ENCODE data around the gene PNMA6A. TPM values are rescaled to one million over a fixed set of nuclear protein-coding genes. Genes with fewer than 3 reads are reported as not detected.
"Not testable (repeated sequence)": the region's sequence is repeated elsewhere in the genome, so short reads cannot be mapped to it uniquely, and the experiment has no call there.

Gene PNMA6A
- total RNA-seq, 1 donor from 2014 or later, result 3.7 TPM

DNA sequence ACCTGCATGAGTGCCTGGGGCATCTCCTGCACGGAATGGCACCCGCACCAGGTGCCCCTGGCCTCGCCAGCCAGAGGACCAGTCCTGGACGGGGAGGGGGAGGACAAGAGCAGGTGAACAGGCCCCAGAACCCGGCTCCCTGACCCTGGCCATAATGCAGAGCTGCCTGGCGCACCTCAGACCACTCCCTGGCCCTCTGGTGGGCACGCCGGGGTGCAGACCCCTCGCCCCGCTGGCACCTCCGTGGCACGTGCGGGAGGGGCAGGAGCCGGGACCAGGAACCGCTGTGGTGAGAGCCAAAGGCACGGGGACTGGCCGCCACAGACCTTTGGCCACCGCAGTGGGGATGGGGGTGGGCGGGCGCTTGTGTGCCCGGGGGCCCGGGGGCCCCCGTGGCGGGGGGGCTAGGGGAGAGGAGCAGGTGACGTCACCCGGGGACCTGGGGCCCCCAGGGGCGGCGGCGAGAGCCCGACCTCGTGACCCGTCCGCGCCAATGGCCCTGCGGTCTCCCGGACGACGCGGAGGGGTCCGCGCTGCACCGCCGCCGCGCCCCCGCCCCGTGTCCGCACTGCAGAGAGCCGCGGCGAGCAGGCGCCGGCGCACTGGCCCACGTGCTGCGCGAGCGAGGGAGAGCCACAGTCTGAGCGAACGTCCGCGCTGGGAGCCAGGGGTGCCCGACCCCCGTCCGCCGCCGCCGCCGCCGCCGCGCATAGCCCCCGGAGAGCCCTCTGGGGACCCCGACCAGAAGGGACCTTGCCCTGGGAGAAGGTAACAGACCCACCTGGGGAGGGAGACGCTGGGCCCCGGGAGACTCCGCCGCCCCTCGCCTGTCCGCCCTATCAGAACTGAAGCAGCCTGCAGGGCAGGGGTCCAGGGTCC is 16.1 kb upstream of the PNMA6A start, which contains the start of gene PNMA3:
TSS of gene PNMA3 (plus strand) at position 600 of the 879 bp plus-strand sequence. CDS start 586 bp downstream, outside the sequence.
- Histone ChIP-seq H3K9me3 (ENCODE audit: control insufficient read depth in 3 of 3, low read length in 3 of 3) (no peaks in the 10 kb centered on the region), H3K4me3 (ENCODE audit: low read length in 3 of 3) (no peak within 1 kb of the TSS), H3K27ac (ENCODE audit: low read depth, low read length) (no peak within 1 kb of the TSS), H3K36me3 (ENCODE audit: control insufficient read depth in 3 of 3, insufficient read depth in 3 of 3, low read length in 3 of 3) (no peaks in the 10 kb centered on the region), H3K4me1 (ENCODE audit: control insufficient read depth in 3 of 3, insufficient read depth in 3 of 3, low read length in 3 of 3) (peaks cover 0 to 3% (median 0%) of the 10 kb centered on the region in 3 donors), H3K9ac (ENCODE audit: low read depth in 1 of 3, low read length in 3 of 3) (no peak within 1 kb of the TSS), H3K27me3 (ENCODE audit: control insufficient read depth in 3 of 3, insufficient read depth in 3 of 3, low read length in 3 of 3) (peaks cover 16 to 22% (median 19%) of the 10 kb centered on the region in 3 donors)

DNA sequence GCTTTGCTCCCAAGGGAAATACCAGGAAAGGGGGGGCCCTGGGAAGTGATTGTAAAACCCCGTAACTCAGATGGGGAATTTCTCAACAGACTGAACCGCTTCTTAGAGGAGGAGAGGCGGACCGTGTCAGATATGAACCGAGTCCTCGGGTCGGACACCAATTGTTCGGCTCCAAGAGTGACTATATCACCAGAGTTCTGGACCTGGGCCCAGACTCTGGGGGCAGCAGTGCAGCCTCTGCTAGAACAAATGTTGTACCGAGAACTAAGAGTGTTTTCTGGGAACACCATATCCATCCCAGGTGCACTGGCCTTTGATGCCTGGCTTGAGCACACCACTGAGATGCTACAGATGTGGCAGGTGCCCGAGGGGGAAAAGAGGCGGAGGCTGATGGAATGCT is 15.0 kb upstream of the PNMA6A start:
- peaks cover 0 to 3% (median 0%) of the 10 kb centered on the region in 3 donors for H3K4me1 ChIP-seq (ENCODE audit: control insufficient read depth in 3 of 3, insufficient read depth in 3 of 3, low read length in 3 of 3)
- H3K9me3 ChIP-seq (ENCODE audit: control insufficient read depth in 3 of 3, low read length in 3 of 3), result no peaks in the 10 kb centered on the region
- H3K27me3 ChIP-seq (ENCODE audit: control insufficient read depth in 3 of 3, insufficient read depth in 3 of 3, low read length in 3 of 3), result peaks cover 16 to 22% (median 19%) of the 10 kb centered on the region in 3 donors
- H3K9ac ChIP-seq (ENCODE audit: low read depth in 1 of 3, low read length in 3 of 3), result no peak overlapping the region
- no peaks in the 10 kb centered on the region for H3K36me3 ChIP-seq (ENCODE audit: control insufficient read depth in 3 of 3, insufficient read depth in 3 of 3, low read length in 3 of 3)
- no peak overlapping the region for H3K27ac ChIP-seq (ENCODE audit: low read depth, low read length)
- H3K4me3 ChIP-seq (ENCODE audit: low read length in 3 of 3), result no peak overlapping the region

DNA sequence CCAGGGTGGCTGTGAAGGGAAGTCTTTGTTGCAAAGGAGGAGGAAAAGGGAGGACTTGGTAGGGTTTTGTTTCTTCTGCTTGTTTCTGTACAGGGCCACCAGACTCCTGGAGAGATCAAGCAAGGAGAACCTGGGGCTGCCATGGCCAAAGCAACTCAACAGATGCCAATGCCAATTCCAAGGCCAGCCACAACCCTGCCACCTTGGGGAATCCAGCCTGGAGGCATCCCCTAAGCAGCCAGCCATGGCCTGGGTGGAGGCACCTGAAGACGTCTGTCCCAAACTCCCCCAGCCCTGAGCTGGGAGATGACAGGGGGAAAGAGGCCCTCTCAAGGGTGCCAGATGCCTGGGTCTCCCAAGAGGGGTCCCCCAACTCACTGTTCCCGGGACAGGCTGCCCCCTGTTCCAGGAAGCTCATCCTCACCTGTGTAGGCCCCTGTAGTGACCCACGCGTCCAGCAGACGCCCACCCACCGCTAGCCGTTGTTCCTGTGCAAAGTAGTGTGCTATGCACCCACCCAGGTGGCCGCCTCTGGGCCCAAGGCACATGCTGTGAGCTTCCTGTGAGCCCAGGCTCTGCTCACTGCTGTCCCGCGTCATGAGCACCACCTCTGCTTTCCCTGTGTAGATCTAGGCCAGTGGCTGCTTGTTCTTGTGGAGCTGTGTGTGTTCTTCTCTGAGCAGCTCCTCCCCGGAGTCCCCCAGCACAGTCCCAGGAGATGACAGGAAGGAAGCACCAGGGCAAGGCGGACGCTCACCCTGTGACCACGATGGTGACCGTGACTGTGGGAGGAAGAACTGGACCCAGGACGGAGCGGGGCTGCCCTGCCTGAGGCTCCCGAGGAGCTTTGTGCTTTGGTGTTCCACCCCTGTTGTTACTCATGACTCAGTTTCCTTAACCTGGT is 12.8 kb upstream of the PNMA6A start:
- Histone ChIP-seq H3K27me3 (ENCODE audit: control insufficient read depth in 3 of 3, insufficient read depth in 3 of 3, low read length in 3 of 3) (peaks cover 16 to 22% (median 19%) of the 10 kb centered on the region in 3 donors), H3K36me3 (ENCODE audit: control insufficient read depth in 3 of 3, insufficient read depth in 3 of 3, low read length in 3 of 3) (no peaks in the 10 kb centered on the region), H3K9me3 (ENCODE audit: control insufficient read depth in 3 of 3, low read length in 3 of 3) (no peaks in the 10 kb centered on the region), H3K27ac (ENCODE audit: low read depth, low read length) (no peak overlapping the region), H3K4me1 (ENCODE audit: control insufficient read depth in 3 of 3, insufficient read depth in 3 of 3, low read length in 3 of 3) (peaks cover 0 to 3% (median 0%) of the 10 kb centered on the region in 3 donors), H3K9ac (ENCODE audit: low read depth in 1 of 3, low read length in 3 of 3) (no peak overlapping the region), H3K4me3 (ENCODE audit: low read length in 3 of 3) (no peak overlapping the region)

GRCh38 chrX:153060095-153060445 is 12.2 kb upstream of the PNMA6A start:
- H3K9me3 ChIP-seq (ENCODE audit: control insufficient read depth in 3 of 3, low read length in 3 of 3), result no peaks in the 10 kb centered on the region
- H3K36me3 ChIP-seq (ENCODE audit: control insufficient read depth in 3 of 3, insufficient read depth in 3 of 3, low read length in 3 of 3), result no peaks in the 10 kb centered on the region
- H3K4me1 ChIP-seq (ENCODE audit: control insufficient read depth in 3 of 3, insufficient read depth in 3 of 3, low read length in 3 of 3), result peaks cover 0 to 3% (median 0%) of the 10 kb centered on the region in 3 donors
- no peak overlapping the region for H3K4me3 ChIP-seq (ENCODE audit: low read length in 3 of 3)
- H3K9ac ChIP-seq (ENCODE audit: low read depth in 1 of 3, low read length in 3 of 3), result no peak overlapping the region
- H3K27ac ChIP-seq (ENCODE audit: low read depth, low read length), result no peak overlapping the region
- peaks cover 16 to 19% (median 18%) of the 10 kb centered on the region in 3 donors for H3K27me3 ChIP-seq (ENCODE audit: control insufficient read depth in 3 of 3, insufficient read depth in 3 of 3, low read length in 3 of 3)

DNA sequence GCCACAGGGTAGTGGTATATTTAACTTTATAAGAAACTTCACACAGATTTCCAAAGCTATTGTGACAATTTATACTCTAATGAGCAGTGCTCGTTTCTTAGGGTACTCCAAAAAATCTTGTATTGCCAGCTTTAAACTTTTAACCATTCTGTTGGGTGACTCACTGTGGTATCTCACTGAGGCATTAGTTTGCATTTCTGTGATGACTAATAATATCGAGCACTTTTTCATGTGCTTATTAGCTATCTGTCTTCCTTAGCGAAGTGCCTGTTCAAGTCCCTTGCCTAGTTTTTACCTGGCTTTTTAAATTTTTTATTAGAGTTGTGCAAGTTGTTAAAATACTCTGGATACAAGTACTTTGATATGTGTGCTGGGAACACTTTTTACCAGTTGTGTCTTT is 10.5 kb upstream of the PNMA6A start:
- Histone ChIP-seq H3K4me1 (ENCODE audit: control insufficient read depth in 3 of 3, insufficient read depth in 3 of 3, low read length in 3 of 3) (peaks cover 0 to 3% (median 0%) of the 10 kb centered on the region in 3 donors), H3K27me3 (ENCODE audit: control insufficient read depth in 3 of 3, insufficient read depth in 3 of 3, low read length in 3 of 3) (peaks cover 15 to 19% (median 16%) of the 10 kb centered on the region in 3 donors), H3K36me3 (ENCODE audit: control insufficient read depth in 3 of 3, insufficient read depth in 3 of 3, low read length in 3 of 3) (no peaks in the 10 kb centered on the region), H3K9me3 (ENCODE audit: control insufficient read depth in 3 of 3, low read length in 3 of 3) (no peaks in the 10 kb centered on the region), H3K27ac (ENCODE audit: low read depth, low read length) (no peak overlapping the region), H3K4me3 (ENCODE audit: low read length in 3 of 3) (no peak overlapping the region), H3K9ac (ENCODE audit: low read depth in 1 of 3, low read length in 3 of 3) (no peak overlapping the region)

DNA sequence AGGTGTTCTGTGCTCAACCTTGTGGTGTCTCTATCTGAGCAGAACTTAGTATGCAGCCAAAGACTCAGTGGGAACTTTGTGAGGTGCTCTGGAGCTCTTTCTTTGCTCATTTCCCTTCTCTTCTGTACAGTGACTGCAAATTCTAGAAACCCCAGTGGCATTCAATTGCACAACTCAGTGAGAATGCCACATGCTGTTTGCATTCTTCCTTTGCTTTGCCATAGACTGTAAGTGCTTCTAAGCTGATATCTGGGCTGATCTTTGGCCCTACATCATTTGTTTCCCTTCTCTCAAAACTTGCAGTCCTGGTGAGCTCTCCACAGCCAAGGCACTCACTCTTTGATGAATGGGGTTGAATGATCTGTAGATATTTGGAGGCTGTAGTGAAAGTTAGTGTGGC is 8.9 kb upstream of the PNMA6A start:
- Histone ChIP-seq H3K9ac (ENCODE audit: low read depth in 1 of 3, low read length in 3 of 3) (no peak overlapping the region), H3K4me1 (ENCODE audit: control insufficient read depth in 3 of 3, insufficient read depth in 3 of 3, low read length in 3 of 3) (peaks cover 0 to 2% (median 0%) of the 10 kb centered on the region in 3 donors), H3K36me3 (ENCODE audit: control insufficient read depth in 3 of 3, insufficient read depth in 3 of 3, low read length in 3 of 3) (no peaks in the 10 kb centered on the region), H3K27ac (ENCODE audit: low read depth, low read length) (no peak overlapping the region), H3K27me3 (ENCODE audit: control insufficient read depth in 3 of 3, insufficient read depth in 3 of 3, low read length in 3 of 3) (peaks cover under 1 to 5% (median 4%) of the 10 kb centered on the region in 3 donors), H3K9me3 (ENCODE audit: control insufficient read depth in 3 of 3, low read length in 3 of 3) (no peaks in the 10 kb centered on the region), H3K4me3 (ENCODE audit: low read length in 3 of 3) (no peak overlapping the region)

- Histone ChIP-seq H3K4me3 (ENCODE audit: low read length in 3 of 3) (no peak overlapping the region), H3K9me3 (ENCODE audit: control insufficient read depth in 3 of 3, low read length in 3 of 3) (no peaks in the 10 kb centered on the region), H3K36me3 (ENCODE audit: control insufficient read depth in 3 of 3, insufficient read depth in 3 of 3, low read length in 3 of 3) (no peaks in the 10 kb centered on the region), H3K9ac (ENCODE audit: low read depth in 1 of 3, low read length in 3 of 3) (no peak overlapping the region), H3K27ac (ENCODE audit: low read depth, low read length) (no peak overlapping the region), H3K27me3 (ENCODE audit: control insufficient read depth in 3 of 3, insufficient read depth in 3 of 3, low read length in 3 of 3) (peaks cover 0 to 3% (median under 1%) of the 10 kb centered on the region in 3 donors), H3K4me1 (ENCODE audit: control insufficient read depth in 3 of 3, insufficient read depth in 3 of 3, low read length in 3 of 3) (peaks cover 0 to 2% (median 0%) of the 10 kb centered on the region in 3 donors)
These were observed 8.2 kb upstream of the PNMA6A start for GRCh38 chrX:153064061-153064460.

DNA sequence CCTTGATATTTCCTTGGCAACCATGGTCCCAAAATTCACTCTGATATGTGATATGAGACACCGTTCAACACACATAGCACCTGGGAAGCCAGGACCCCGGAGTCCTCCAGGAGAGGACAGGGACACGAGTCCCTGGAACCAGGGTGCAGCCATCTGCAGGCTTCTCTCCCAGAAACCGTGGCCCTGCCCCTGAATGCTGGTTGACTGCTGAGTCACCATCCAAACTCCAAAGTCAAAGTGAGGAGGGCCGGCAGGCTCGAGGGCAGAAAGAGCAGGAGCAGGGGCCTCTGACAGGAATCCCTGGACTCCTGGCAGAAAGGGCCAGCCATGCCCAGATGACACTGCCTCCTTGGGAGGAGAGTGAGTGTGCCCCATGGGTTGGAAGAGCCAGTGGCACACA is 6.9 kb upstream of the PNMA6A start:
- H3K27me3 ChIP-seq (ENCODE audit: control insufficient read depth in 3 of 3, insufficient read depth in 3 of 3, low read length in 3 of 3), result no peaks in the 10 kb centered on the region
- H3K27ac ChIP-seq (ENCODE audit: low read depth, low read length), result no peak overlapping the region

GRCh38 chrX:153066402-153066801 is 5.9 kb upstream of the PNMA6A start:
- not testable (repeated sequence) for H3K27me3 ChIP-seq (ENCODE audit: control insufficient read depth in 3 of 3, insufficient read depth in 3 of 3, low read length in 3 of 3); H3K9ac ChIP-seq (ENCODE audit: low read depth in 1 of 3, low read length in 3 of 3); H3K4me1 ChIP-seq (ENCODE audit: control insufficient read depth in 3 of 3, insufficient read depth in 3 of 3, low read length in 3 of 3); H3K36me3 ChIP-seq (ENCODE audit: control insufficient read depth in 3 of 3, insufficient read depth in 3 of 3, low read length in 3 of 3); H3K27ac ChIP-seq (ENCODE audit: low read depth, low read length); H3K4me3 ChIP-seq (ENCODE audit: low read length in 3 of 3); H3K9me3 ChIP-seq (ENCODE audit: control insufficient read depth in 3 of 3, low read length in 3 of 3)

More for the DNA sequence above, 6.9 kb upstream of the PNMA6A start:
- Histone ChIP-seq H3K4me1 (ENCODE audit: control insufficient read depth in 3 of 3, insufficient read depth in 3 of 3, low read length in 3 of 3) (peaks cover 0 to 2% (median 0%) of the 10 kb centered on the region in 3 donors), H3K9me3 (ENCODE audit: control insufficient read depth in 3 of 3, low read length in 3 of 3) (no peaks in the 10 kb centered on the region), H3K9ac (ENCODE audit: low read depth in 1 of 3, low read length in 3 of 3) (no peak overlapping the region), H3K36me3 (ENCODE audit: control insufficient read depth in 3 of 3, insufficient read depth in 3 of 3, low read length in 3 of 3) (no peaks in the 10 kb centered on the region), H3K4me3 (ENCODE audit: low read length in 3 of 3) (no peak overlapping the region)
